ENCODE results near the gene ASAP2.

The ASAP2 gene

DNA sequence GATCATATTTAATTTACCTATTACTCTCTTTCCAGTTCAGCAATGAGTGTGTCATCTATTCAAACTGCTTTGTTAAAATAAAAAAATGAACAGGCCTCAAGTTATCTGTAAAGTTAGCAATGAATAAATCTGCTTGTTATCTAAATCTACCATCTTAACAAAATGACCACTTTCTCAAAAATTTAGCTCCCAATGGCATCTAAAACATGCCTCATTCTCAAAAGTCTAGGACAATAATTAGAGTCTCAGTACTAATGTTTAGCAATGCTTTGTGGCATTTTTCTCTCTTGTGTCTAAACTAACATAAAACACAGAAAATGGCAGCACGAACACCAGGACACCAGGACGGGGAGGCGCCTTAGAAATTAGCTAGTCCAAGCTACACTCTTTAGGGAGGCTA is 3.6 kb upstream of the ASAP2 start:
- Histone ChIP-seq H3K4me3 (ENCODE audit: low read depth in 1 of 2, low read length in 2 of 2) (no peak overlapping the region), H3K9me3 (ENCODE audit: insufficient read depth, low read length, severe bottlenecking) (no peaks in the 10 kb centered on the region), H3K27me3 (ENCODE audit: insufficient read depth, low read length, poor library complexity) (peaks cover 2% of the 10 kb centered on the region), H3K4me1 (ENCODE audit: insufficient read depth, low read length) (peaks cover 24% of the 10 kb centered on the region), H3K27ac (ENCODE audit: low read length) (no peak overlapping the region), H3K9ac (ENCODE audit: low read depth, low read length) (no peak overlapping the region), H3K36me3 (ENCODE audit: insufficient read depth, low read length) (no peaks in the 10 kb centered on the region; the same call in 1 of the 2 replicates), H2AFZ (ENCODE audit: low read depth, low read length) (no peak overlapping the region), H3K79me2 (ENCODE audit: insufficient read depth, low read length) (peaks cover 10% of the 10 kb centered on the region), H3K4me2 (ENCODE audit: insufficient read depth, low read length) (no peak overlapping the region), H4K20me1 (ENCODE audit: insufficient read depth, low read length) (no peaks in the 10 kb centered on the region)
- no peak for DNase-seq
- TF ChIP-seq, protein P1, sequence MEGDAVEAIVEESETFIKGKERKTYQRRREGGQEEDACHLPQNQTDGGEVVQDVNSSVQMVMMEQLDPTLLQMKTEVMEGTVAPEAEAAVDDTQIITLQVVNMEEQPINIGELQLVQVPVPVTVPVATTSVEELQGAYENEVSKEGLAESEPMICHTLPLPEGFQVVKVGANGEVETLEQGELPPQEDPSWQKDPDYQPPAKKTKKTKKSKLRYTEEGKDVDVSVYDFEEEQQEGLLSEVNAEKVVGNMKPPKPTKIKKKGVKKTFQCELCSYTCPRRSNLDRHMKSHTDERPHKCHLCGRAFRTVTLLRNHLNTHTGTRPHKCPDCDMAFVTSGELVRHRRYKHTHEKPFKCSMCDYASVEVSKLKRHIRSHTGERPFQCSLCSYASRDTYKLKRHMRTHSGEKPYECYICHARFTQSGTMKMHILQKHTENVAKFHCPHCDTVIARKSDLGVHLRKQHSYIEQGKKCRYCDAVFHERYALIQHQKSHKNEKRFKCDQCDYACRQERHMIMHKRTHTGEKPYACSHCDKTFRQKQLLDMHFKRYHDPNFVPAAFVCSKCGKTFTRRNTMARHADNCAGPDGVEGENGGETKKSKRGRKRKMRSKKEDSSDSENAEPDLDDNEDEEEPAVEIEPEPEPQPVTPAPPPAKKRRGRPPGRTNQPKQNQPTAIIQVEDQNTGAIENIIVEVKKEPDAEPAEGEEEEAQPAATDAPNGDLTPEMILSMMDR (IDR thresholded peaks at IDR 0.05; ENCODE audit: borderline replicate concordance, extremely low read depth, low read length, poor library complexity, severe bottlenecking), result no peak
- TF ChIP-seq EZH2 (IDR thresholded peaks at IDR 0.05; ENCODE audit: borderline replicate concordance, low read depth, low read length, severe bottlenecking), result no peak
- ATAC-seq (ENCODE audit: insufficient read depth, low read depth), result no peak

DNA sequence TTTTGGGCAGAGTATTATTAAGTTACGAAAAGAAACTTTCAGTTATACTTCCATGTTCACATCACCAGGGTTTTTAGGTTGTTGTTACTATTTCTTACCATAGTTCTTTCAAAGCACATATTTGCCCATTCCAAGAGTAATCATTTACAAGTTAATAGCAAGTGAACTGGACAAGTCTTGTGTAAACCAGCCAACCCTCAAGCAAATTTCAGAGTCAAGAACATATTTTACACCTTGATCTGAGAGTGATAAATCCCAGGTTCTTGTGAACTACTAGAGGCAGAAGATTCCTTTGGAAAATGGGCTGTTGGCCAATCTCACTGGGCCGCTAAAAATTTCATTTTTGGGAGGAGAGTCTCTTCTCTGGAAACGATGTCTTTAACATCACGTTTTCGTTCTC is 2.7 kb upstream of the ASAP2 start:
- Histone ChIP-seq H3K36me3 (ENCODE audit: insufficient read depth, low read length) (no peaks in the 10 kb centered on the region; the same call in 1 of the 2 replicates), H3K4me2 (ENCODE audit: insufficient read depth, low read length) (no peak overlapping the region), H2AFZ (ENCODE audit: low read depth, low read length) (no peak overlapping the region), H3K4me3 (ENCODE audit: low read depth in 1 of 2, low read length in 2 of 2) (no peak overlapping the region), H3K4me1 (ENCODE audit: insufficient read depth, low read length) (peaks cover 31% of the 10 kb centered on the region), H3K27ac (ENCODE audit: low read length) (no peak overlapping the region), H3K79me2 (ENCODE audit: insufficient read depth, low read length) (peaks cover 16% of the 10 kb centered on the region), H3K9ac (ENCODE audit: low read depth, low read length) (no peak overlapping the region), H3K9me3 (ENCODE audit: insufficient read depth, low read length, severe bottlenecking) (no peaks in the 10 kb centered on the region), H4K20me1 (ENCODE audit: insufficient read depth, low read length) (no peaks in the 10 kb centered on the region), H3K27me3 (ENCODE audit: insufficient read depth, low read length, poor library complexity) (peaks cover 2% of the 10 kb centered on the region)
- ATAC-seq (ENCODE audit: insufficient read depth, low read depth) (no peak), DNase-seq (no peak)
- TF ChIP-seq, protein P1 (IDR thresholded peaks at IDR 0.05; ENCODE audit: borderline replicate concordance, extremely low read depth, low read length, poor library complexity, severe bottlenecking), result no peak
- TF ChIP-seq EZH2 (IDR thresholded peaks at IDR 0.05; ENCODE audit: borderline replicate concordance, low read depth, low read length, severe bottlenecking), result no peak

DNA sequence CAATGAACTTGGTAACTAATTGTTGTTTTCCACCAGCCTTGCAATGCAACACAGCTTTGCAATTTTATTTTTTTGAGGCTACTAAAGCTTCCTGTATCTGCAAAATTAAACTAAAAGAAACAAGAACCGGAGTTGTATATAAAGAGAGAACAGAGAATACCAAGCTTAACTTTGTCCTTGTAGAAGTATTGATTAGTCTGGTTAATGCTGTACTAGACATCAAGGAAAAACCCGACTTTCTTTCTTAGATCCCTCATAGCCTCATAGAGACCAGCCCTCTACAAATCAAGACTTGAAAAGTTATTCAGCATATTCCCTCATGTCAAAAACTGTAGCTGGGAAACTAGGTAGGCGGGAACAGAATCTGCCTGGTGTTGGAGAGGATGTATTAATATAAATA is 1.7 kb upstream of the ASAP2 start:
- no peak for DNase-seq
- no peak overlapping the region for H3K9ac ChIP-seq (ENCODE audit: low read depth, low read length)
- H3K4me2 ChIP-seq (ENCODE audit: insufficient read depth, low read length), result peak overlapping the region; percentile 81; the same call in 1 of the 2 replicates
- H2AFZ ChIP-seq (ENCODE audit: low read depth, low read length), result 0 out of 2 replicates have a peak overlapping the region, but pooled peaks have one; percentile 97
- peaks cover 34% of the 10 kb centered on the region for H3K4me1 ChIP-seq (ENCODE audit: insufficient read depth, low read length)
- H4K20me1 ChIP-seq (ENCODE audit: insufficient read depth, low read length), result no peaks in the 10 kb centered on the region
- H3K9me3 ChIP-seq (ENCODE audit: insufficient read depth, low read length, severe bottlenecking), result no peaks in the 10 kb centered on the region
- H3K27ac ChIP-seq (ENCODE audit: low read length), result no peak overlapping the region
- TF ChIP-seq, protein P1 (IDR thresholded peaks at IDR 0.05; ENCODE audit: borderline replicate concordance, extremely low read depth, low read length, poor library complexity, severe bottlenecking), result no peak
- peaks cover 17% of the 10 kb centered on the region for H3K79me2 ChIP-seq (ENCODE audit: insufficient read depth, low read length)
- no peaks in the 10 kb centered on the region; the same call in 1 of the 2 replicates for H3K36me3 ChIP-seq (ENCODE audit: insufficient read depth, low read length)
- no peak overlapping the region for H3K4me3 ChIP-seq (ENCODE audit: low read depth in 1 of 2, low read length in 2 of 2)
- no peak for ATAC-seq (ENCODE audit: insufficient read depth, low read depth)
- H3K27me3 ChIP-seq (ENCODE audit: insufficient read depth, low read length, poor library complexity), result no peaks in the 10 kb centered on the region

DNA sequence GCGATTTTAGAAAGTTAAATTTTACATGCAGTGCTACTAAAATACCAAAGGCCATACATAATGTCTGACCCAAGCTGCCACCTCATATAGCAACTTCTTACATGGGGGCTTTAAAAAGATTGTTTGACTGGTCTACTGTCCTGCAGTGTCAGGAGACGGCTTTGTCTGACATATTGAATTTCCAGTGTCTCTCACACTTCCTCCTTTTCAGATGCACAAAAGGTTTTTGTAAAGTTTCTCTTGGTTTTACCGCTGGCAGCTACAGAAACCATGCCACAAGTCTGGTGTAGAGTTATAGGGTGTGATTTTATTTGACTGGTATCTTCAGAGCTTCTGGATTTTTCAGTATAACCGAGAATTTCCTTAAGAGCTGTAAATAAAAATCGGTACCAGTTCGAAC is 1.1 kb upstream of the ASAP2 start:
- H3K9ac ChIP-seq (ENCODE audit: low read depth, low read length), result peak overlapping the region; percentile 88
- H3K27me3 ChIP-seq (ENCODE audit: insufficient read depth, low read length, poor library complexity), result no peaks in the 10 kb centered on the region
- peak overlapping the region; percentile 97 for H2AFZ ChIP-seq (ENCODE audit: low read depth, low read length)
- no peaks in the 10 kb centered on the region for H3K9me3 ChIP-seq (ENCODE audit: insufficient read depth, low read length, severe bottlenecking)
- DNase-seq (no peak), ATAC-seq (ENCODE audit: insufficient read depth, low read depth) (no peak)
- TF ChIP-seq EZH2 (IDR thresholded peaks at IDR 0.05; ENCODE audit: borderline replicate concordance, low read depth, low read length, severe bottlenecking), result no peak
- TF ChIP-seq, protein P1 (IDR thresholded peaks at IDR 0.05; ENCODE audit: borderline replicate concordance, extremely low read depth, low read length, poor library complexity, severe bottlenecking), result no peak
- H3K79me2 ChIP-seq (ENCODE audit: insufficient read depth, low read length), result peaks cover 22% of the 10 kb centered on the region
- H3K4me2 ChIP-seq (ENCODE audit: insufficient read depth, low read length), result peak overlapping the region; percentile 81
- H3K36me3 ChIP-seq (ENCODE audit: insufficient read depth, low read length), result no peaks in the 10 kb centered on the region; the same call in 1 of the 2 replicates
- peak overlapping the region; percentile 61 to 76 for H3K4me3 ChIP-seq (ENCODE audit: low read depth in 1 of 2, low read length in 2 of 2)
- H3K27ac ChIP-seq (ENCODE audit: low read length), result peak overlapping the region; percentile 85
- H4K20me1 ChIP-seq (ENCODE audit: insufficient read depth, low read length), result no peaks in the 10 kb centered on the region
- peaks cover 34% of the 10 kb centered on the region for H3K4me1 ChIP-seq (ENCODE audit: insufficient read depth, low read length)
